HepG2 (cell line): ENCODE results near the gene BMP2K. TPM values are rescaled to one million over a fixed set of nuclear protein-coding genes. Genes with fewer than 3 reads are reported as not detected.

ENCODE experiments used
- ATAC-seq: fragments of 200-7000 bp; cut with Tn5 transposase; 3 replicates; pipeline ENCODE4 v1.9.1; 2020; ENCODE audit warnings: mild to moderate bottlenecking, moderate library complexity
- BruUV-seq: library from RNA; stranded (reverse); fragments of 400-500 nt; replicated peaks from 2 replicates; lab custom pipeline; 2021; lab: Mats Ljungman, UMichigan
- CTCF ChIA-PET: fragments of 300-600 bp; formaldehyde crosslinking; extraction: SDS; loops from one replicate; lab custom pipeline; 2021; ENCODE audit warnings: low total read pairs, inconsistent platforms, low intra/inter-chr PET ratio; lab: Yijun Ruan, JAX
- POLR2A ChIA-PET: fragments of 350-600 bp; sonication (Branson Sonifier 250); formaldehyde crosslinking; loops from one replicate; lab custom pipeline; 2020; ENCODE audit warnings: antibody characterized with exemption, inconsistent platforms; lab: Yijun Ruan, JAX
- DNase-seq: peaks from one replicate; pipeline ENCODE4 v3.0.0-alpha.2; 2015; ENCODE audit warnings: low spot score
- FAIRE-seq: peaks from 3 replicates; lab custom pipeline; 2011; peaks lifted over from hg19 to GRCh38; lab: Jason Lieb, UNC
- H2AFZ ChIP-seq: one replicate; pipeline ENCODE4 v1.6.1; 2011; ENCODE audit warnings: low read length, inconsistent platforms
- H3K27ac ChIP-seq: fragments of 300-600 bp; 3 replicates; pipeline ENCODE4 v1.8.0; 2011; ENCODE audit warnings: mixed run types, mild to moderate bottlenecking, mixed read lengths, low read length, inconsistent platforms; ENCODE audit not compliant: insufficient read depth; ENCODE audit errors: extremely low read length
- H3K27me3 ChIP-seq, 2 experiments: fragments of 200-600 bp in 1 of 2; 2 replicates in 1 of 2; 3 replicates in 1 of 2; pipeline versions ENCODE4 v1.6.0 to v1.8.0; 2011; ENCODE audit warnings: low read length in 2 of 2, mild to moderate bottlenecking in 2 of 2, moderate library complexity in 2 of 2, inconsistent platforms in 1 of 2; ENCODE audit not compliant: insufficient read depth in 2 of 2, control insufficient read depth in 1 of 2
- H3K36me3 ChIP-seq, 2 experiments: fragments of 200-600 bp in 1 of 2; replicated peaks in 1 of 2; 2 replicates in 1 of 2; 3 replicates in 1 of 2; pipeline versions ENCODE4 v1.5.1 to v1.8.0; 2011; ENCODE audit warnings: low read length in 2 of 2, inconsistent platforms in 1 of 2; ENCODE audit not compliant: insufficient read depth in 2 of 2, control insufficient read depth in 1 of 2
- H3K4me1 ChIP-seq: 2 replicates; pipeline ENCODE4 v1.5.1; 2012; ENCODE audit warnings: low read length, inconsistent platforms; ENCODE audit not compliant: insufficient read depth
- H3K4me2 ChIP-seq: 2 replicates; pipeline ENCODE4 v1.6.0; 2011; ENCODE audit warnings: low read depth, low read length, inconsistent platforms
- H3K4me3 ChIP-seq, 3 experiments: fragments of 200-600 bp in 1 of 3; sonication (generic), shearing (Covaris generic) in 1 of 3; replicated peaks in 1 of 3; 2 replicates each; pipeline ENCODE4 v1.5.1; 2011 to 2016; ENCODE audit warnings: low read length in 3 of 3, inconsistent platforms in 2 of 3, low read depth in 2 of 3, mild to moderate bottlenecking in 2 of 3, control low read depth in 1 of 3, mixed read lengths in 1 of 3; ENCODE audit not compliant: insufficient read depth in 1 of 3
- H3K79me2 ChIP-seq: one replicate; pipeline ENCODE4 v1.6.1; 2011; ENCODE audit warnings: low read length, inconsistent platforms; ENCODE audit not compliant: insufficient read depth
- H3K9ac ChIP-seq: 2 replicates; pipeline ENCODE4 v1.6.0; 2011; ENCODE audit warnings: mild to moderate bottlenecking, low read depth, low read length, inconsistent platforms; ENCODE audit not compliant: insufficient read depth
- H3K9me3 ChIP-seq: 2 replicates; pipeline ENCODE4 v1.5.1; 2012; ENCODE audit warnings: mild to moderate bottlenecking, low read length
- H4K20me1 ChIP-seq: 2 replicates; pipeline ENCODE4 v1.6.0; 2011; ENCODE audit warnings: inconsistent platforms, mild to moderate bottlenecking, low read length, moderate library complexity; ENCODE audit not compliant: insufficient read depth
- FOXP1 ChIP-seq, 2 experiments: fragments of 450-650 bp in 1 of 2; IDR thresholded peaks; 2 replicates each; pipeline ENCODE4 v1.6.1; 2017 to 2018; ENCODE audit warnings: antibody characterized with exemption in 1 of 2
- POGZ ChIP-seq: sonication (generic); formaldehyde crosslinking; IDR thresholded peaks from 2 replicates; pipeline ENCODE4 v1.4.0; 2020; ENCODE audit warnings: mild to moderate bottlenecking, missing genetic modification reagents
- PTBP1 ChIP-seq: fragments of 200-400 bp; formaldehyde crosslinking; IDR thresholded peaks from 2 replicates; pipeline ENCODE4 v1.6.1; 2018; ENCODE audit warnings: low read length, low read depth; ENCODE audit not compliant: poor library complexity, severe bottlenecking
- TSC22D2 ChIP-seq: sonication (generic); formaldehyde crosslinking; IDR thresholded peaks from 2 replicates; pipeline ENCODE4 v1.5.1; 2020; ENCODE audit warnings: missing genetic modification reagents, mild to moderate bottlenecking, borderline replicate concordance
- ZBTB1 ChIP-seq: sonication (generic); formaldehyde crosslinking; IDR thresholded peaks from 2 replicates; pipeline ENCODE4 v1.4.0; 2020; ENCODE audit warnings: missing genetic modification reagents, borderline replicate concordance
- ZNF10 ChIP-seq: sonication (generic); formaldehyde crosslinking; IDR thresholded peaks from 2 replicates; pipeline ENCODE4 v1.4.0; 2020; ENCODE audit warnings: mild to moderate bottlenecking, low read depth, missing genetic modification reagents, borderline replicate concordance
- ZNF317 ChIP-seq: sonication (generic); formaldehyde crosslinking; IDR thresholded peaks from 2 replicates; pipeline ENCODE4 v1.5.0; 2020; ENCODE audit warnings: mild to moderate bottlenecking, missing genetic modification reagents
- ZNF329 ChIP-seq: sonication (generic); formaldehyde crosslinking; IDR thresholded peaks from 2 replicates; pipeline ENCODE4 v1.9.0; 2021; ENCODE audit warnings: low read depth, mild to moderate bottlenecking, missing genetic modification reagents
- ZNF570 ChIP-seq: sonication (generic); formaldehyde crosslinking; IDR thresholded peaks from 2 replicates; pipeline ENCODE4 v1.4.0; 2020; ENCODE audit warnings: mild to moderate bottlenecking, missing genetic modification reagents, borderline replicate concordance
- ZNF709 ChIP-seq: sonication (generic); formaldehyde crosslinking; IDR thresholded peaks from 2 replicates; pipeline ENCODE4 v1.5.0; 2020; ENCODE audit warnings: mild to moderate bottlenecking, missing genetic modification reagents
- ZNF773 ChIP-seq: sonication (generic); formaldehyde crosslinking; IDR thresholded peaks from 2 replicates; pipeline ENCODE4 v1.4.0; 2020; ENCODE audit warnings: missing genetic modification reagents, borderline replicate concordance
- ZNF878 ChIP-seq: sonication (generic); formaldehyde crosslinking; IDR thresholded peaks from 2 replicates; pipeline ENCODE4 v1.8.1; 2023; ENCODE audit warnings: mild to moderate bottlenecking, missing genetic modification reagents, moderate library complexity
- WGBS: methylation state at CpG from one replicate; pipeline ENCODE4 v1.1.6; 2017; ENCODE audit warnings: low lambda C conversion rate; 5-methylcytosine and 5-hydroxymethylcytosine counted together
- in situ Hi-C: cut with HindIII; loops from 2 replicates; pipeline ENCODE4 v1.10.0; 2017; ENCODE audit warnings: low pct_unique_long_range_greater_than_20kb; ENCODE audit not compliant: extremely low pct_ligation_motif_present
- intact Hi-C: fragments of 100-400 bp; cut with micrococcal nuclease; formaldehyde crosslinking; loops from one replicate; pipeline ENCODE4 v1.10.0; 2022; ENCODE audit not compliant: unreplicated experiment
- polyA plus RNA-seq, 8 experiments: library from polyadenylated mRNA; depleted of rRNA in 3 of 8; stranded (reverse) in 7 of 8; unstranded in 1 of 8; fragments of >200 nt; fragmentation: Illumina TruSeq in 4 of 8; extraction: Trizol in 4 of 8; gene quantifications; 2 replicates each; pipeline versions ENCODE4 v1.2.1 to v1.2.3, GENCODE V29; 2011 to 2016; ENCODE audit warnings: low read depth in 4 of 8, missing spikeins in 1 of 8, mixed read lengths in 1 of 8; ENCODE audit not compliant: insufficient read depth in 1 of 8
- total RNA-seq, 5 experiments: library from RNA; depleted of rRNA; stranded (reverse); fragments of >200 nt; fragmentation: Illumina TruSeq; extraction: Trizol; gene quantifications; 2 replicates each; pipeline ENCODE4 v1.2.3, GENCODE V29; 2016; ENCODE audit warnings: low read depth in 1 of 5
- TF ChIP-seq, protein P1 (sequence below): sonication (generic); formaldehyde crosslinking; IDR thresholded peaks from 2 replicates; pipeline ENCODE4 v1.9.0; 2022; ENCODE audit warnings: low read depth, missing genetic modification reagents
- TF ChIP-seq, protein P2 (sequence below), 2 experiments: sonication (generic) in 1 of 2; formaldehyde crosslinking in 1 of 2; IDR thresholded peaks; 2 replicates each; pipeline versions ENCODE4 v1.4.0 to v1.6.1; 2018 to 2020; ENCODE audit warnings: missing genetic modification reagents in 2 of 2, borderline replicate concordance in 1 of 2, low read depth in 1 of 2, mild to moderate bottlenecking in 1 of 2, missing biosample characterization in 1 of 2
- TF ChIP-seq, protein P3 (sequence below): sonication (generic); formaldehyde crosslinking; IDR thresholded peaks from 2 replicates; pipeline ENCODE4 v1.5.1; 2020; ENCODE audit warnings: missing genetic modification reagents, mild to moderate bottlenecking, borderline replicate concordance

The BMP2K gene
- total and polyA plus RNA-seq, 2 of the 13 experiments (the other 11 are each of a cell fraction or from before 2014, with no cell fraction given) = 8.6 to 15.2 TPM

DNA sequence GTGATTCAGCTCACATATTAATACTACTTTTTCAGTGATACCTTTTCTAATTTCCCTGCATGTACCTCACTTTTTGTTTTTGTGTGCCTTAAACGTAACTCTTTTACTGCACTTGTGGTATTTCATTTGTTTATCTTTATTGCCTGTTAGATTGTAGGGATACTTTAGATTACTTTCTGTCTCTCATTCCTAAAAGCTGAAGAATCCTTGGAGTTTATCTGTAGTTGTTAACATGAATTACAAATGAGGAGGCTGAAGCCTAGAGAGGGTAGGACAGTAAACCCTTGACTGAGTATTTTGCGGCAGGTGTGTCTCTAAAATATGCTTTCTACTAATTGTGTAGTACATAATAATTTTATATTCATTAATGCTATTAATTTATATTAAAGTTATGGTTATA lies 34.9 kb downstream of the BMP2K start:
- no peak for ATAC-seq
- TF ChIP-seq, protein P1, sequence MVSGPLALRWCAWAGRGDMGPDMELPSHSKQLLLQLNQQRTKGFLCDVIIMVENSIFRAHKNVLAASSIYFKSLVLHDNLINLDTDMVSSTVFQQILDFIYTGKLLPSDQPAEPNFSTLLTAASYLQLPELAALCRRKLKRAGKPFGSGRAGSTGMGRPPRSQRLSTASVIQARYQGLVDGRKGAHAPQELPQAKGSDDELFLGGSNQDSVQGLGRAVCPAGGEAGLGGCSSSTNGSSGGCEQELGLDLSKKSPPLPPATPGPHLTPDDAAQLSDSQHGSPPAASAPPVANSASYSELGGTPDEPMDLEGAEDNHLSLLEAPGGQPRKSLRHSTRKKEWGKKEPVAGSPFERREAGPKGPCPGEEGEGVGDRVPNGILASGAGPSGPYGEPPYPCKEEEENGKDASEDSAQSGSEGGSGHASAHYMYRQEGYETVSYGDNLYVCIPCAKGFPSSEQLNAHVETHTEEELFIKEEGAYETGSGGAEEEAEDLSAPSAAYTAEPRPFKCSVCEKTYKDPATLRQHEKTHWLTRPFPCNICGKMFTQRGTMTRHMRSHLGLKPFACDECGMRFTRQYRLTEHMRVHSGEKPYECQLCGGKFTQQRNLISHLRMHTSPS = no peak
- no peak for TF ChIP-seq ZBTB1 (CRISPR knock-in tag)
- TF ChIP-seq, protein P2, sequence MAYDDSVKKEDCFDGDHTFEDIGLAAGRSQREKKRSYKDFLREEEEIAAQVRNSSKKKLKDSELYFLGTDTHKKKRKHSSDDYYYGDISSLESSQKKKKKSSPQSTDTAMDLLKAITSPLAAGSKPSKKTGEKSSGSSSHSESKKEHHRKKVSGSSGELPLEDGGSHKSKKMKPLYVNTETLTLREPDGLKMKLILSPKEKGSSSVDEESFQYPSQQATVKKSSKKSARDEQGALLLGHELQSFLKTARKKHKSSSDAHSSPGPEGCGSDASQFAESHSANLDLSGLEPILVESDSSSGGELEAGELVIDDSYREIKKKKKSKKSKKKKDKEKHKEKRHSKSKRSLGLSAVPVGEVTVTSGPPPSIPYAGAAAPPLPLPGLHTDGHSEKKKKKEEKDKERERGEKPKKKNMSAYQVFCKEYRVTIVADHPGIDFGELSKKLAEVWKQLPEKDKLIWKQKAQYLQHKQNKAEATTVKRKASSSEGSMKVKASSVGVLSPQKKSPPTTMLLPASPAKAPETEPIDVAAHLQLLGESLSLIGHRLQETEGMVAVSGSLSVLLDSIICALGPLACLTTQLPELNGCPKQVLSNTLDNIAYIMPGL (CRISPR knock-in tag; IDR thresholded peaks at IDR 0.05; ENCODE audit: borderline replicate concordance in 1 of 2, low read depth in 1 of 2) = no peak
- TF ChIP-seq ZNF878 (CRISPR knock-in tag) = no peak
- no peak for TF ChIP-seq TSC22D2
- TF ChIP-seq ZNF329 (CRISPR knock-in tag) = no peak
- TF ChIP-seq ZNF317 (CRISPR knock-in tag) = no peak
- no peak for TF ChIP-seq PTBP1
- no peak for TF ChIP-seq ZNF570 (CRISPR knock-in tag)
- TF ChIP-seq FOXP1 (IDR thresholded peaks at IDR 0.05) = no peak
- no peak for TF ChIP-seq FOXP1 (CRISPR knock-in tag; IDR thresholded peaks at IDR 0.05)
- TF ChIP-seq ZNF773 (CRISPR knock-in tag) = no peak
- no peak for TF ChIP-seq ZNF10
- no peak for TF ChIP-seq POGZ
- TF ChIP-seq, protein P3, sequence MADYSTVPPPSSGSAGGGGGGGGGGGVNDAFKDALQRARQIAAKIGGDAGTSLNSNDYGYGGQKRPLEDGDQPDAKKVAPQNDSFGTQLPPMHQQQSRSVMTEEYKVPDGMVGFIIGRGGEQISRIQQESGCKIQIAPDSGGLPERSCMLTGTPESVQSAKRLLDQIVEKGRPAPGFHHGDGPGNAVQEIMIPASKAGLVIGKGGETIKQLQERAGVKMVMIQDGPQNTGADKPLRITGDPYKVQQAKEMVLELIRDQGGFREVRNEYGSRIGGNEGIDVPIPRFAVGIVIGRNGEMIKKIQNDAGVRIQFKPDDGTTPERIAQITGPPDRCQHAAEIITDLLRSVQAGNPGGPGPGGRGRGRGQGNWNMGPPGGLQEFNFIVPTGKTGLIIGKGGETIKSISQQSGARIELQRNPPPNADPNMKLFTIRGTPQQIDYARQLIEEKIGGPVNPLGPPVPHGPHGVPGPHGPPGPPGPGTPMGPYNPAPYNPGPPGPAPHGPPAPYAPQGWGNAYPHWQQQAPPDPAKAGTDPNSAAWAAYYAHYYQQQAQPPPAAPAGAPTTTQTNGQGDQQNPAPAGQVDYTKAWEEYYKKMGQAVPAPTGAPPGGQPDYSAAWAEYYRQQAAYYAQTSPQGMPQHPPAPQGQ (CRISPR knock-in tag) = no peak
- no peak for TF ChIP-seq ZNF709
- Histone ChIP-seq H3K27me3 (no peaks in the 10 kb centered on the region), H3K4me2 (no peak overlapping the region), H3K27ac (no peak overlapping the region), H3K9ac (no peak overlapping the region), H3K4me3 (no peak overlapping the region), H3K4me1 (peaks cover 9% of the 10 kb centered on the region), H4K20me1 (no peaks in the 10 kb centered on the region), H2AFZ (no peak overlapping the region), H3K9me3 (no peaks in the 10 kb centered on the region), H3K79me2 (peaks cover 7% of the 10 kb centered on the region), H3K36me3 (no peaks in the 10 kb centered on the region)
- in situ Hi-C loops (no loop called here), intact Hi-C loops (no loop called here)
- ChIA-PET POLR2A (no interaction called here), CTCF (no interaction called here)
- no peak for FAIRE-seq
- DNase-seq = no peak
- whole genome bisulfite sequencing = 94% methylated on average over 2 of the region's 2 CpGs
- no TSS peak for BruUV-seq
